Heart right ventricle (tissue), 16 donors: ENCODE measurements around the gene MYO5A. TPM values are rescaled to one million over a fixed set of nuclear protein-coding genes. Genes with fewer than 3 reads are reported as not detected.
"Not testable (repeated sequence)": the region's sequence is repeated elsewhere in the genome, so short reads cannot be mapped to it uniquely, and the experiment has no call there.

Experiments used
- ATAC-seq, 8 donors: fragments of 200-7000 bp; cut with Tn5 transposase; one replicate each; pipeline ENCODE4 v1.9.1; 2020; ENCODE audit warnings: mild to moderate bottlenecking in 8 of 8, moderate library complexity in 8 of 8, moderate number of reproducible peaks in 1 of 8
- DNase-seq, 2 donors: peaks; one replicate each; pipeline ENCODE4 v3.0.0-alpha.2; 2020
- H3K27ac ChIP-seq, 10 donors: fragments of 200-600 bp; sonication (generic) in 2 of 10; one replicate each; pipeline versions ENCODE4 v1.5.0 to v1.8.0; 2020 to 2022; ENCODE audit warnings: mild to moderate bottlenecking in 3 of 10
- H3K27me3 ChIP-seq, 7 donors: fragments of 200-600 bp; one replicate each; pipeline ENCODE4 v1.8.0; 2021 to 2022; ENCODE audit warnings: mild to moderate bottlenecking in 2 of 7
- H3K36me3 ChIP-seq, 9 donors: fragments of 200-600 bp; sonication (generic) in 1 of 9; one replicate each; pipeline versions ENCODE4 v1.5.0 to v1.8.0; 2020 to 2022; ENCODE audit warnings: mild to moderate bottlenecking in 2 of 9
- H3K4me1 ChIP-seq, 9 donors: fragments of 200-600 bp; sonication (generic) in 1 of 9; one replicate each; pipeline versions ENCODE4 v1.5.0 to v1.8.0; 2020 to 2022; ENCODE audit warnings: mild to moderate bottlenecking in 4 of 9
- H3K4me3 ChIP-seq, 10 donors: fragments of 200-600 bp; sonication (generic) in 2 of 10; one replicate each; pipeline versions ENCODE4 v1.5.0 to v1.8.0; 2020 to 2022; ENCODE audit warnings: mild to moderate bottlenecking in 7 of 10, moderate library complexity in 2 of 10
- H3K9me3 ChIP-seq, 11 donors: fragments of 200-600 bp in 10 of 11; sonication (generic) in 2 of 11; one replicate each; pipeline versions ENCODE4 v1.5.0 to v1.8.0; 2013 to 2022; ENCODE audit warnings: mild to moderate bottlenecking in 2 of 11, control low read depth in 1 of 11, moderate library complexity in 1 of 11
- CTCF ChIP-seq, 9 donors: fragments of 200-600 bp; sonication (generic) in 2 of 9; IDR thresholded peaks; one replicate each; pipeline versions ENCODE4 v1.5.0 to v1.8.0; 2021 to 2022; ENCODE audit warnings: antibody characterized with exemption in 9 of 9, mild to moderate bottlenecking in 5 of 9, moderate library complexity in 1 of 9
- WGBS, 2 donors: extraction: QIAGEN DNeasy Blood & Tissue Kit; methylation state at CpG; one replicate each; pipeline ENCODE4 v1.1.7; 2013; ENCODE audit warnings: inconsistent platforms in 1 of 2; 5-methylcytosine and 5-hydroxymethylcytosine counted together
- intact Hi-C, 10 donors: fragments of 100-400 bp; cut with DNase I; formaldehyde crosslinking; loops; one replicate each; pipeline versions ENCODE4 v1.11.1 to v1.14.2; 2022
- polyA plus RNA-seq, 2 donors: library from polyadenylated mRNA; stranded (reverse); fragments of 200-250 nt; gene quantifications; one replicate each; pipeline ENCODE4 v1.2.3, GENCODE V29; 2013
- total RNA-seq, 10 donors: library from RNA; stranded (reverse); fragmentation: NEBNext Ultra II Directional in 3 of 10; extraction: Animal tissue kit (Norgen Biotek cat#: 25700) in 3 of 10; gene quantifications; one replicate each; pipeline versions ENCODE4 v1.2.1 to v1.2.4, GENCODE V29; 2021 to 2023
- donor health status: Arrhythmogenic right ventricular cardiomyopathy.
- donor health status: ischemic (EF 13 %, LVEDD 7.1; RV severe dilation, severe dysfunction).
- donor health status: healthy with polysubstance abuse.
- donor health status: DM: no; HTN: yes; CAD: no.
- donor health status: DM: no; HTN: no; CAD: no.
- donor health status: ischemic (EF 25% LVEDD 6.9; RV normal size, moderate dysfunction).
- donor health status: ischemic (EF 25% LVEDD 5.7; RV mildly dilated, moderate dysfunction).
- donor health status: healthy.
- donor health status: DM: yes; HTN: yes; CAD: no.
- donor health status: Ischemic cardiomyopathy.
- donor health status: ischemic (EF 35%, LVEDD 5.7; RV mildly dilated, moderate dysfunction).
- donor health status: nonischemic (EF 11% LVEDD 7.7; RV severe dilation, severe dysfunction).
- donor health status: DM: yes; HTN: yes; CAD: no.
- donor health status: PGD.
- donor health status: ischemic (EF 29% LVEDD 5.4; RV normal size, mild dysfunction).
- donor health status: nonischemic (EF 23%, LVEDD 6.1; RV moderate dilation, normal function).

The MYO5A gene
- total and polyA plus RNA-seq, 12 donors: 3.1 to 15.7 (median 6.3) TPM

GRCh38 chr15:52288986-52289385 lies 239.7 kb downstream of the MYO5A start:
- no peaks in the 10 kb centered on the region for H3K4me1 ChIP-seq
- H3K27ac ChIP-seq: no peak overlapping the region
- WGBS, 2 donors: 91 to 95% methylated on average over 5 of the region's 5 CpGs
- TF ChIP-seq CTCF (IDR thresholded peaks at IDR 0.05): no peak
- H3K36me3 ChIP-seq: no peaks in the 10 kb centered on the region
- intact Hi-C loops: no loop called here
- H3K9me3 ChIP-seq: no peaks in the 10 kb centered on the region
- ATAC-seq: no peak
- H3K27me3 ChIP-seq: peaks cover 0 to 6% (median 0%) of the 10 kb centered on the region in 7 donors
- DNase-seq: no peak
- no peak overlapping the region for H3K4me3 ChIP-seq

- Histone ChIP-seq H3K4me1 (no peaks in the 10 kb centered on the region), H3K36me3 (no peaks in the 10 kb centered on the region), H3K27me3 (peaks cover 0 to 2% (median 0%) of the 10 kb centered on the region in 7 donors), H3K9me3 (no peaks in the 10 kb centered on the region), H3K4me3 (no peak overlapping the region), H3K27ac (no peak overlapping the region)
- TF ChIP-seq CTCF (IDR thresholded peaks at IDR 0.05): no peak
- ATAC-seq: peak in 1 of 8 donors; percentile 18
- intact Hi-C loops: no loop called here
- DNase-seq: no peak
- WGBS, 2 donors: 83 to 85% methylated on average over 13 of the region's 13 CpGs
Observed at GRCh38 chr15:52288051-52288942, 240.4 kb downstream of the MYO5A start.

- no peak for ATAC-seq
Observed at GRCh38 chr15:52287114-52287513, 241.6 kb downstream of the MYO5A start.

GRCh38 chr15:52285941-52286340 lies 242.7 kb downstream of the MYO5A start:
- ATAC-seq, intact Hi-C loops, DNase-seq, H3K27ac ChIP-seq, H3K4me3 ChIP-seq, H3K36me3 ChIP-seq, H3K4me1 ChIP-seq, H3K9me3 ChIP-seq, H3K27me3 ChIP-seq: not testable (repeated sequence)
- 98% methylated on average over 24 to 32 of the region's 34 CpGs for WGBS, 2 donors

More at GRCh38 chr15:52287114-52287513, 241.6 kb downstream of the MYO5A start:
- H3K9me3 ChIP-seq: no peaks in the 10 kb centered on the region
- TF ChIP-seq CTCF (IDR thresholded peaks at IDR 0.05): no peak
- H3K36me3 ChIP-seq: no peaks in the 10 kb centered on the region
- DNase-seq: no peak
- no peaks in the 10 kb centered on the region for H3K27me3 ChIP-seq
- H3K4me1 ChIP-seq: no peaks in the 10 kb centered on the region
- no peak overlapping the region for H3K27ac ChIP-seq
- 92 to 93% methylated on average over 7 of the region's 7 CpGs for WGBS, 2 donors
- intact Hi-C loops: no loop called here
- H3K4me3 ChIP-seq: no peak overlapping the region

GRCh38 chr15:52284164-52284563 lies 244.5 kb downstream of the MYO5A start:
- H3K36me3 ChIP-seq: peaks cover 0 to 2% (median 0%) of the 10 kb centered on the region in 9 donors
- intact Hi-C loops: no loop called here
- WGBS, 2 donors: 84 to 89% methylated on average over 3 of the region's 3 CpGs

More at GRCh38 chr15:52284164-52284563, 244.5 kb downstream of the MYO5A start:
- DNase-seq (no peak), ATAC-seq (no peak)
- Histone ChIP-seq H3K4me1 (peaks cover 0 to 8% (median 0%) of the 10 kb centered on the region in 9 donors), H3K27me3 (no peaks in the 10 kb centered on the region), H3K27ac (no peak overlapping the region), H3K9me3 (no peaks in the 10 kb centered on the region), H3K4me3 (no peak overlapping the region)
- no peak for TF ChIP-seq CTCF (IDR thresholded peaks at IDR 0.05)
